ENCODE results near the gene HDAC3. TPM values are rescaled to one million over a fixed set of nuclear protein-coding genes. Genes with fewer than 3 reads are reported as not detected.

HDAC3 gene
- total RNA-seq, 1 experiment from 2014 or later = 91.9 TPM

- Histone ChIP-seq H3K36me3 (ENCODE audit: control insufficient read depth in 1 of 2, insufficient read depth in 2 of 2, low read length in 2 of 2) (no peaks in the 10 kb centered on the region), H3K4me3 (replicated peaks in 1 of 2; ENCODE audit: low read depth in 1 of 2, low read length in 2 of 2) (no peak overlapping the region), H3K4me1 (ENCODE audit: control insufficient read depth in 1 of 2, insufficient read depth in 2 of 2, low read length in 2 of 2) (0 out of 4 replicates have a peak, but pooled peaks cover 0 to 3% of the 10 kb centered on the region in 2 experiments), H3K9me2 (ENCODE audit: insufficient read depth) (no peaks in the 10 kb centered on the region), H3K27me3 (ENCODE audit: insufficient read depth, low read length) (no peaks in the 10 kb centered on the region), H4K20me1 (ENCODE audit: insufficient read depth) (peaks cover 4% of the 10 kb centered on the region; the same call in 1 of the 2 replicates), H3K27ac (ENCODE audit: low read depth, low read length) (no peak overlapping the region), H3K4me2 (ENCODE audit: low read length) (no peak overlapping the region), H3K9ac (ENCODE audit: low read length) (no peak overlapping the region), H3K9me3 (ENCODE audit: control insufficient read depth in 1 of 2, insufficient read depth in 1 of 2, low read depth in 1 of 2, low read length in 2 of 2) (no peaks in the 10 kb centered on the region), H2AFZ (ENCODE audit: low read depth, low read length, poor library complexity, severe bottlenecking) (no peak overlapping the region), H3K79me2 (ENCODE audit: insufficient read depth, low read length) (no peaks in the 10 kb centered on the region)
- ATAC-seq (no peak), DNase-seq (ENCODE audit: low read depth, low spot score) (no peak)
- ChIA-PET POLR2A (interaction anchor here (1.0 kb wide), 1 partner anchor 15 kb away, joined by 3 read pairs; no protein-coding TSS in a partner anchor), CTCF (interaction anchor here (0.7 to 1.2 kb wide), 4 partner anchors 13 to 300 kb away, joined by 3 to 5 read pairs (median 4); partner anchors contain the start of genes ARAP3 and RNF14), RAD21 (ENCODE audit: low non-redundant PET in 1 of 2, low total read pairs in 2 of 2, uncharacterized antibody in 2 of 2, unreplicated experiment in 2 of 2) (interaction anchor here in 1 of 2 experiments (0.9 kb wide), 1 partner anchor 77 kb away, joined by 6 read pairs; no protein-coding TSS in a partner anchor)
- TF ChIP-seq CTCF (IDR thresholded peaks at IDR 0.05 in 2 of 3, conservative IDR thresholded peaks at IDR 0.05 in 1 of 3; ENCODE audit: borderline replicate concordance in 1 of 3, insufficient read depth in 1 of 3, low read depth in 2 of 3, low read length in 2 of 3) (no peak), RAD21 (IDR thresholded peaks at IDR 0.05; ENCODE audit: low read depth) (no peak), CEBPB (IDR thresholded peaks at IDR 0.05; ENCODE audit: low read depth) (no peak), ZNF274 (IDR thresholded peaks at IDR 0.05; ENCODE audit: low read depth, low read length) (no peak), CBX3 (IDR thresholded peaks at IDR 0.05; ENCODE audit: low read depth) (no peak), REST (IDR thresholded peaks at IDR 0.05; ENCODE audit: low read depth) (no peak), EZH2phosphoT487 (IDR thresholded peaks at IDR 0.05; ENCODE audit: borderline replicate concordance) (no peak), ZFX (IDR thresholded peaks at IDR 0.05) (no peak), ELF1 (IDR thresholded peaks at IDR 0.05; ENCODE audit: borderline replicate concordance, low read depth) (no peak), TCF7L2 (IDR thresholded peaks at IDR 0.05; ENCODE audit: borderline replicate concordance, extremely low read depth, insufficient read depth, insufficient read length) (no peak), JUND (IDR thresholded peaks at IDR 0.05) (no peak), EGR1 (IDR thresholded peaks at IDR 0.05; ENCODE audit: low read depth) (no peak), ATF3 (IDR thresholded peaks at IDR 0.05) (no peak), SIN3A (IDR thresholded peaks at IDR 0.05; ENCODE audit: low read depth) (no peak), POLR2AphosphoS5 (IDR thresholded peaks at IDR 0.05; ENCODE audit: low read depth, low read length) (no peak), EZH2 (IDR thresholded peaks at IDR 0.05) (no peak), MAX (IDR thresholded peaks at IDR 0.05) (no peak)
- intact Hi-C loops (cut with micrococcal nuclease) = loop anchor here (10.0 kb wide), 1 partner anchor 476 kb away; no protein-coding TSS in a partner anchor
- BruUV-seq (replicated peaks) = no TSS peak
Measured at GRCh38 chr5:141668601-141669265, 32.1 kb upstream of the HDAC3 start.
